Embryonic facial prominence (tissue), 1 donor: ENCODE results near the gene UTP4.

ENCODE experiments used
- DNase-seq: peaks from one replicate; pipeline ENCODE4 v3.0.0-alpha.2; 2016; ENCODE audit errors: extremely low spot score

UTP4 gene

GRCh38 chr16:69132424-69133252, at the start of gene UTP4, which contains the start of gene CHTF8:
Gene UTP4 (plus strand): TSS chr16:69132649. CDS start chr16:69133460, 811 bp downstream.
Gene CHTF8 (minus strand): TSS chr16:69132588. CDS start chr16:69121458, 11,130 bp downstream.
- DNase-seq = peak; percentile 64

- no peak for DNase-seq
These were observed 49.0 kb upstream of the UTP4 start for GRCh38 chr16:69083306-69083941.

- DNase-seq = no peak
These were observed 48.2 kb upstream of the UTP4 start for GRCh38 chr16:69084289-69084688.

- no peak for DNase-seq
These were observed 47.3 kb upstream of the UTP4 start for GRCh38 chr16:69085032-69085695.

GRCh38 chr16:69087161-69087581, 45.3 kb upstream of the UTP4 start:
- DNase-seq = no peak

- no peak for DNase-seq
These were observed 43.8 kb upstream of the UTP4 start for GRCh38 chr16:69088684-69089083.

GRCh38 chr16:69089091-69089910, 43.1 kb upstream of the UTP4 start:
- DNase-seq = no peak

GRCh38 chr16:69093974-69094373, 38.5 kb upstream of the UTP4 start:
- no peak for DNase-seq

- no peak for DNase-seq
These were observed 37.9 kb upstream of the UTP4 start for GRCh38 chr16:69094501-69094900.

GRCh38 chr16:69095193-69095592, 37.3 kb upstream of the UTP4 start:
- DNase-seq = no peak

- no peak for DNase-seq
These were observed 32.3 kb upstream of the UTP4 start for GRCh38 chr16:69100071-69100691.

- DNase-seq = no peak
These were observed 26.7 kb upstream of the UTP4 start, which contains the start of gene HAS3 for GRCh38 chr16:69105501-69106361. Gene HAS3 (plus strand): TSS chr16:69105653. CDS start chr16:69109396, 3,743 bp downstream.

- no peak for DNase-seq
These were observed 25.7 kb upstream of the UTP4 start for GRCh38 chr16:69106491-69107315.

- DNase-seq = no peak
These were observed 25.0 kb upstream of the UTP4 start for GRCh38 chr16:69107316-69107962.

- no peak for DNase-seq
These were observed 24.2 kb upstream of the UTP4 start for GRCh38 chr16:69108064-69108904.

- DNase-seq = no peak
These were observed 23.6 kb upstream of the UTP4 start for GRCh38 chr16:69108905-69109252.

- DNase-seq = no peak
These were observed 22.8 kb upstream of the UTP4 start for GRCh38 chr16:69109486-69110270.
